Left colon (tissue), 2 donors: ENCODE data around the gene ARPC5. TPM values are rescaled to one million over a fixed set of nuclear protein-coding genes. Genes with fewer than 3 reads are reported as not detected.
"Not testable (repeated sequence)": the region's sequence is repeated elsewhere in the genome, so short reads cannot be mapped to it uniquely, and the experiment has no call there.

Experiments
- ATAC-seq: fragments of 200-7000 bp; cut with Tn5 transposase; one replicate; pipeline ENCODE4 v1.9.1; 2020; ENCODE audit warnings: mild to moderate bottlenecking, moderate library complexity
- DNase-seq, 2 donors: peaks; one replicate each; pipeline ENCODE4 v3.0.0-alpha.2; 2020
- intact Hi-C, 2 donors: fragments of 100-400 bp; cut with DNase I in 1 of 2; cut with micrococcal nuclease in 1 of 2; formaldehyde crosslinking; loops; one replicate each; pipeline versions ENCODE4 v1.11.2 to v1.14.0; 2022; cut with DNase I, micrococcal nuclease
- long read RNA-seq: library from polyadenylated mRNA; unstranded; transcript quantifications from one replicate; pipeline ENCODE4 v2.0.0, GENCODE V29; 2021
- total RNA-seq, 2 donors: library from RNA; stranded (reverse); fragmentation: NEBNext Ultra II Directional; extraction: Animal tissue kit (Norgen Biotek cat#: 25700); gene quantifications; one replicate each; pipeline ENCODE4 v1.2.1, GENCODE V29; 2021
- donor health status: DM: no; HTN: no; CAD: no.
- donor health status: DM: yes; HTN: yes; CAD: no.

Gene ARPC5
- total RNA-seq = 100 to 1,000 TPM; 153 to 169 TPM
- long read RNA-seq, full-length matches to known transcripts = 390 of 445 reads
- long read RNA-seq, partial matches to known transcripts = 50 of 445 reads
- long read RNA-seq, other reads (novel, unspliced or antisense) = 5 of 445 reads

- intact Hi-C loops = no loop called here
- ATAC-seq (peak; percentile 92), DNase-seq (peak; percentile 95 to 96)
Observed at GRCh38 chr1:183635606-183636333, at the start of gene ARPC5. Gene ARPC5 (minus strand): TSS chr1:183635783. CDS start chr1:183635659, 124 bp downstream.

GRCh38 chr1:183685112-183685713 is 49.6 kb upstream of the ARPC5 start:
- intact Hi-C loops = no loop called here
- DNase-seq = no peak
- peak; percentile 60 for ATAC-seq

- ATAC-seq, intact Hi-C loops, DNase-seq: not testable (repeated sequence)
Observed at GRCh38 chr1:183679363-183679762, 43.8 kb upstream of the ARPC5 start.

- DNase-seq (no peak), ATAC-seq (no peak)
- intact Hi-C loops = no loop called here
Observed at GRCh38 chr1:183678819-183679218, 43.2 kb upstream of the ARPC5 start.

GRCh38 chr1:183676586-183677189 is 41.1 kb upstream of the ARPC5 start:
- DNase-seq = no peak
- ATAC-seq = no peak
- intact Hi-C loops = no loop called here

GRCh38 chr1:183675883-183676585 is 40.5 kb upstream of the ARPC5 start:
- intact Hi-C loops = no loop called here
- ATAC-seq (no peak), DNase-seq (no peak)

GRCh38 chr1:183675381-183675780 is 39.8 kb upstream of the ARPC5 start:
- DNase-seq (no peak), ATAC-seq (no peak)
- intact Hi-C loops = no loop called here

- no peak for ATAC-seq
- intact Hi-C loops = no loop called here
- DNase-seq = no peak
Observed at GRCh38 chr1:183674886-183675285, 39.3 kb upstream of the ARPC5 start.

- intact Hi-C loops = no loop called here
- no peak for ATAC-seq
- DNase-seq = no peak
Observed at GRCh38 chr1:183674339-183674738, 38.8 kb upstream of the ARPC5 start.

GRCh38 chr1:183673605-183674323 is 38.2 kb upstream of the ARPC5 start:
- ATAC-seq (no peak), DNase-seq (no peak)
- intact Hi-C loops = no loop called here

- no peak for DNase-seq
- intact Hi-C loops = no loop called here
- no peak for ATAC-seq
Observed at GRCh38 chr1:183670169-183670568, 34.6 kb upstream of the ARPC5 start.

GRCh38 chr1:183656355-183656754 is 20.8 kb upstream of the ARPC5 start:
- intact Hi-C loops = loop anchor here in 1 of 2 donors (10.0 kb wide), 1 partner anchor 258 kb away; no protein-coding TSS in a partner anchor
- DNase-seq = no peak
- ATAC-seq = no peak

- intact Hi-C loops = loop anchor here in 1 of 2 donors (10.0 kb wide), 1 partner anchor 259 kb away; no protein-coding TSS in a partner anchor
Observed at GRCh38 chr1:183655562-183656075, 20.0 kb upstream of the ARPC5 start.

GRCh38 chr1:183654706-183655105 is 19.1 kb upstream of the ARPC5 start:
- ATAC-seq = no peak
- intact Hi-C loops = loop anchor here (5.0 to 10.0 kb wide), 2 partner anchors 260 to 263 kb away; no protein-coding TSS in a partner anchor

More at GRCh38 chr1:183655562-183656075, 20.0 kb upstream of the ARPC5 start:
- DNase-seq = peak; percentile 59 to 88
- ATAC-seq = peak; percentile 46

GRCh38 chr1:183653876-183654451 is 18.4 kb upstream of the ARPC5 start:
- ATAC-seq (no peak), DNase-seq (no peak)
- intact Hi-C loops = loop anchor here (5.0 to 10.0 kb wide), 2 partner anchors 261 to 263 kb away; no protein-coding TSS in a partner anchor

More at GRCh38 chr1:183654706-183655105, 19.1 kb upstream of the ARPC5 start:
- no peak for DNase-seq

GRCh38 chr1:183653462-183653794 is 17.8 kb upstream of the ARPC5 start:
- intact Hi-C loops = loop anchor here (5.0 to 10.0 kb wide), 2 partner anchors 261 to 264 kb away; no protein-coding TSS in a partner anchor
- peak in 1 of 2 donors; percentile 6 for DNase-seq
- peak; percentile 12 for ATAC-seq
